Fibroblast of lung (primary cell): ENCODE results near the gene MAGEC3.

Source experiments
- EZH2 ChIP-seq: IDR thresholded peaks from 2 replicates; pipeline ENCODE4 v1.5.1; 2012; ENCODE audit warnings: low read length, control low read depth, mild to moderate bottlenecking; ENCODE audit errors: missing control alignments
- TF ChIP-seq, protein P1 (sequence below), 2 donors: IDR thresholded peaks in 1 of 2; conservative IDR thresholded peaks in 1 of 2; 1 replicate in 1 of 2; 2 replicates in 1 of 2; pipeline ENCODE4 v1.5.1; 2011 to 2012; ENCODE audit warnings: low read length in 2 of 2, control low read depth in 1 of 2, inconsistent platforms in 1 of 2, low read depth in 1 of 2, mild to moderate bottlenecking in 1 of 2

DNA sequence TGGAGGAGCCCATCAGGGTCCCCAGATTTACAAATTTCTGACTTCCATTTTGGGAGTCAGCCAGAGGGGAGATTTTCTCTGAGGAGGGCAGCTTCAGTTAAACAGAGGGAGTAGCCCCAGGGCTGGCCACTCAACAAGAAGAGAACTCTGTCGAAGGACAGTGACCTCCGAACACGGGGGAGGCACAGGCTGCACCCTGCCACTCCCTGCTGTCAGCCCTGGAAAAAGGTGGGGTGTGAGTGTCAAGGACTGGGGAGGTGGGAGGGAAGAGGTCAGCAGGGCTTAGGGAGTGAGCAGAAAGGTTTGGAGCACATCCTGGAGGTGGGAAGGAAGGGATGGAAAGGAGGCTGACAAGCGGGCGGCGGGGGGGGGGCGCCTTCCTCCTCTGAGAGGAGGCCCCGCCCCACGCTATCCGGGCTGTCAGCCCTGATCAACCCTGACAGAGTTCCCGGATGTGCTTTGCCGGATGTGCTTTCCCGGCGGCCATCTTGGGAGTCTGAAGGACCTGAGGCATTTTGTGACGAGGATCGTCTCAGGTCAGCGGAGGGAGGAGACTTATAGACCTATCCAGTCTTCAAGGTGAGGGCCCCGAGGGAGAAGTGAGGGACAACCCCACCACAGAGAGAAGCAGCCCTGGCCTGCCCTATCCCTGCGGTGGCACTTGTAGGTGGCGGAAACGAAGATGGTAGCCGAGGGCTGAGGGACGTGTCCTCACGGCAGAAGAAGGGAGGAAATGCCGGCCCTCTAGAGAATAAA, 65.5 kb downstream of the MAGEC3 start, which contains the start of gene MAGEC1:
- TF ChIP-seq, protein P1, sequence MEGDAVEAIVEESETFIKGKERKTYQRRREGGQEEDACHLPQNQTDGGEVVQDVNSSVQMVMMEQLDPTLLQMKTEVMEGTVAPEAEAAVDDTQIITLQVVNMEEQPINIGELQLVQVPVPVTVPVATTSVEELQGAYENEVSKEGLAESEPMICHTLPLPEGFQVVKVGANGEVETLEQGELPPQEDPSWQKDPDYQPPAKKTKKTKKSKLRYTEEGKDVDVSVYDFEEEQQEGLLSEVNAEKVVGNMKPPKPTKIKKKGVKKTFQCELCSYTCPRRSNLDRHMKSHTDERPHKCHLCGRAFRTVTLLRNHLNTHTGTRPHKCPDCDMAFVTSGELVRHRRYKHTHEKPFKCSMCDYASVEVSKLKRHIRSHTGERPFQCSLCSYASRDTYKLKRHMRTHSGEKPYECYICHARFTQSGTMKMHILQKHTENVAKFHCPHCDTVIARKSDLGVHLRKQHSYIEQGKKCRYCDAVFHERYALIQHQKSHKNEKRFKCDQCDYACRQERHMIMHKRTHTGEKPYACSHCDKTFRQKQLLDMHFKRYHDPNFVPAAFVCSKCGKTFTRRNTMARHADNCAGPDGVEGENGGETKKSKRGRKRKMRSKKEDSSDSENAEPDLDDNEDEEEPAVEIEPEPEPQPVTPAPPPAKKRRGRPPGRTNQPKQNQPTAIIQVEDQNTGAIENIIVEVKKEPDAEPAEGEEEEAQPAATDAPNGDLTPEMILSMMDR (conservative IDR thresholded peaks at IDR 0.05 in 1 of 2, IDR thresholded peaks at IDR 0.05 in 1 of 2; ENCODE audit: low read depth in 1 of 2, low read length in 2 of 2): no peak
- TF ChIP-seq EZH2: no peak
